HG03565 (cell line): ENCODE data around the gene CCL19.
"Not testable (repeated sequence)": the region's sequence is repeated elsewhere in the genome, so short reads cannot be mapped to it uniquely, and the experiment has no call there.

Experiments
- ATAC-seq: cut with Tn5 transposase; IDR thresholded peaks from one replicate; pipeline ENCODE4 v1.9.1; 2021; ENCODE audit warnings: mild to moderate bottlenecking, moderate library complexity; ENCODE audit not compliant: unreplicated experiment

CCL19 gene

GRCh38 chr9:34690983-34691935, at the start of gene CCL19:
Gene CCL19, minus strand, starts transcription at chr9:34691276. Its CDS starts 137 bp downstream, at chr9:34691139.
- ATAC-seq: no peak

DNA sequence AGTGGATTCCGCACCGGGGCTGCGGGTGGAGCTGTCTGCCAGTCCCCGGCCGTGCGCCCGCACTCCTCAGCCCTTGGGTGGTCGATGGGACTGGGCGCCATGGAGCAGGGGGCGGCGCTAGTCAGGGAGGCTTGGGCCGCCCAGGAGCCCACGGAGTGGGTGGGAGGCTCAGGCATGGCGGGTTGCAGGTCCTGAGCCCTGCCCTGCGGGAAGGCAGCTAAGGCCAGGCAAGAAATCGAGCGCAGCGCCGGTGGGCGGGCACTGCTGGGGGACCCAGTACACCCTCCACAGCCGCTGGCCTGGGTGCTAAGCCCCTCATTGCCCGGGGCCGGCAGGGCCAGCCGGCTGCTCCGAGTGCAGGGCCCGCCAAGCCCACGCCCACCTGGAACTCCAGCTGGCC, 49.1 kb upstream of the CCL19 start:
- ATAC-seq: not testable (repeated sequence)

GRCh38 chr9:34737677-34738260, 46.7 kb upstream of the CCL19 start:
- no peak for ATAC-seq

- no peak for ATAC-seq
Measured at GRCh38 chr9:34734720-34735119, 43.6 kb upstream of the CCL19 start.

- ATAC-seq: no peak
Measured at GRCh38 chr9:34732886-34733285, 41.8 kb upstream of the CCL19 start.

- ATAC-seq: no peak
Measured at GRCh38 chr9:34732478-34732877, 41.4 kb upstream of the CCL19 start.

DNA sequence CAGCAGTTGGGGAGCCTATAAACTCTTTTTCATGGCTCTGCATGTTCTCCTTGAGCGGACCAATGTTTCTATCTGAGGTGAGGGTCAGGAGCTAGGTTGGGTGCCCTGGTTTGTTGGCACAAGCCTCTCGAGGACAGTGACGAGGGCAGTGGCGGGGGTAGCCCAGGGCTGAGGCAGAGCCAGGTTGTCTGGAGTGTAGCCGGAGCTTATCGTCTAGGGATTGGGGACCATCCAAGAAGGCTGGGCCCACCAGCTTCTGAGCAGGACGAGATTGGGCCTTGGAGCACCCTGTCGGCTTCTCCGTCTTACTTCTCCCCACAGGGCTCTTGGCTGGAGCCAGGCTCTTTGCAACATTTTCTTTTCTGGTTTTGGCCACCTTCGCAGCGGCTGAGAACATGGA, 32.1 kb upstream of the CCL19 start:
- no peak for ATAC-seq

DNA sequence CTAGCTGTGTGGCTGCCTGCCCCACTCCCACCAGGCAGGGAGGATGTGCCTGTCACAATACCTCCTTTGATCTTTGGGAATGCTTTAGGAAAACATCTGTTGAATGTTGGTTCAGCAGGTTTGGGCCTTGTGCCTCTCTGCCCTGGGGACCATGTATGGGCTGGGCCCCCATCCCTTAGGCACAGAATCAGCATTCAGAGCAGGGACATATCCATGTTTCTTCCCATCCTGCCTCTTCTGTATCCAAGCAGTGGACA, 28.6 kb upstream of the CCL19 start:
- not testable (repeated sequence) for ATAC-seq

GRCh38 chr9:34719021-34719768, 28.1 kb upstream of the CCL19 start:
- ATAC-seq: no peak

GRCh38 chr9:34717996-34718614, 27.0 kb upstream of the CCL19 start:
- no peak for ATAC-seq

- ATAC-seq: no peak
Measured at GRCh38 chr9:34716711-34717110, 25.6 kb upstream of the CCL19 start.

GRCh38 chr9:34715639-34716215, 24.7 kb upstream of the CCL19 start:
- ATAC-seq: no peak

DNA sequence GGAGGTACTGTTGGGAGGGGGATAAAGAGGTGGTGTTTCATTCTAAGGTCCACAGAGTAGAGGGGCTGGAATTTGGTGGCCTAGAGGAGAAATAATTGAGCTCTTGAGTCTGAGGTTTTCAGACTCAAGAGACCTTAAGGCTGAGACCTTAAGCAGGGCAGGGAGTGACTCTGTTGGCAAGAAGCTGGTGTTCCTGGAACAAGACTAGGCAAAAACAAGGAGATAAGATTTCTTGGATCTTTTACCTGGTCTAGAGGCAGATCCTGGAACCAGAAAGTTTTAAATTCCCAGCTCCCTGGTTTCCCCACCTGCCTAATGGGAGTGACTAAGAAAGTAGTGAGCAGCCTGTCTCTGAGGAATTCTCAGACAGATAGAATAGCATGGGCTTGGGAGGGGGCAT, 22.9 kb upstream of the CCL19 start:
- no peak for ATAC-seq

GRCh38 chr9:34712140-34712539, 21.1 kb upstream of the CCL19 start:
- ATAC-seq: no peak

GRCh38 chr9:34710023-34710422, 18.9 kb upstream of the CCL19 start, which contains the start of gene CCL21:
Gene CCL21, minus strand, starts transcription at chr9:34710136. Its CDS starts 70 bp downstream, at chr9:34710066.
- ATAC-seq: no peak

DNA sequence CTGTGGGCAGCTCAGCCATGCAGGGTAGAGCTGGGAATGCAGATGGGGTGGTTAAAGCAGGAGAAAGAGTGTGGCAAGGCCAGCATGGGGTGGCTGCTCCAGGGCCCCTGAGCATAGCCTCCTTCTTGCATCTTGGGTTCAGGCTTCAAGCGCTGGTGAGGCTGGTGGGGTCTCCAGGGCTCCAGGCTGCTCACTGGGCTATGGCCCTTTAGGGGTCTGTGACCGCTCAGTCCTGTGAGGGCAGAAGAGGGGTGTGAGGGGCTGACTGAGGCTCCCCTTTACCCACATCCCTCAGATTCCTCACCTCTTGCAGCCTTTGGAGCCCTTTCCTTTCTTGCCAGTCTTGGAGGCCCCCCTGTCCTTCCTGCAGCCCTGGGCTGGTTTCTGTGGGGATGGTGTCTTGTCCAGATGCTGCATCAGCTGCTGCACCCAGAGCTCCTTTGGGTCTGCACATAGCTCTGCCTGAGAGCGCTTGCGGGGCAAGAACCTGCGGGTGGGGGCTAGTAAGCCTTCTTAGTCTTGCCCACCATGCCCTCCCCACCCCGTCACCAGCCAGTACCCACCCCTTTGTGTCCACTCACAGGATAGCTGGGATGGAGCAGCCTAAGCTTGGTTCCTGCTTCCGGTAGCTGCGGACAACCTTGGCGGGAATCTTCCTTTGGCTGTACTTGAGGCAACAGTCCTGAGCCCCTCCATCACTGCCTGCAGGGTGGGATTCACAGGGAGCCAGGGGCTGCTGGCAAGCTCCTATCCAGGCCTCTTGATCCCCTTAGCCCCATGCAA, 18.3 kb upstream of the CCL19 start:
- no peak for ATAC-seq

GRCh38 chr9:34707130-34707529, 16.1 kb upstream of the CCL19 start:
- ATAC-seq: no peak

GRCh38 chr9:34701769-34702736, 11.0 kb upstream of the CCL19 start:
- peak; percentile 65 for ATAC-seq
